Smooth muscle cell (in vitro differentiated cells): Measurements from ENCODE around the gene KMO. TPM values are rescaled to one million over a fixed set of nuclear protein-coding genes. Genes with fewer than 3 reads are reported as not detected.

ENCODE experiments used
- DNase-seq: peaks from one replicate; lab custom pipeline; 2025; ENCODE audit not compliant: unreplicated experiment; lab: John Stamatoyannopoulos, UW
- H2AFZ ChIP-seq: fragments of 200-600 bp; sonication (generic); 2 replicates; pipeline ENCODE4 v1.6.0; 2016; ENCODE audit warnings: antibody characterized with exemption, low read depth, mild to moderate bottlenecking
- H3F3A ChIP-seq: fragments of 200-600 bp; sonication (generic); 2 replicates; pipeline ENCODE4 v1.6.0; 2017; ENCODE audit warnings: antibody characterized with exemption, low read depth
- H3K27ac ChIP-seq: fragments of 200-600 bp; sonication (generic); 2 replicates; pipeline ENCODE4 v1.5.1; 2016; ENCODE audit warnings: low read depth, mild to moderate bottlenecking
- H3K27me3 ChIP-seq: fragments of 200-600 bp; sonication (generic); 2 replicates; pipeline ENCODE4 v1.6.1; 2016; ENCODE audit warnings: low read depth, mild to moderate bottlenecking
- H3K36me3 ChIP-seq: fragments of 200-600 bp; sonication (generic); 2 replicates; pipeline ENCODE4 v1.5.1; 2016; ENCODE audit warnings: low read depth
- H3K4me1 ChIP-seq: fragments of 200-600 bp; sonication (generic); 2 replicates; pipeline ENCODE4 v1.5.1; 2016; ENCODE audit warnings: low read depth
- H3K4me2 ChIP-seq: fragments of 200-600 bp; sonication (generic); 2 replicates; pipeline ENCODE4 v1.6.0; 2016; ENCODE audit warnings: mild to moderate bottlenecking
- H3K4me3 ChIP-seq: fragments of 200-600 bp; sonication (generic); 2 replicates; pipeline ENCODE4 v1.5.1; 2016; ENCODE audit warnings: mild to moderate bottlenecking
- H3K79me2 ChIP-seq: fragments of 200-600 bp; sonication (generic); 2 replicates; pipeline ENCODE4 v1.6.0; 2016; ENCODE audit warnings: low read depth, mild to moderate bottlenecking
- H3K9ac ChIP-seq: fragments of 200-600 bp; sonication (generic); 2 replicates; pipeline ENCODE4 v1.6.0; 2016; ENCODE audit warnings: low read depth
- H3K9me3 ChIP-seq: fragments of 200-600 bp; sonication (generic); replicated peaks from 2 replicates; pipeline ENCODE4 v1.5.1; 2016; ENCODE audit warnings: low read depth
- H4K20me1 ChIP-seq: fragments of 200-600 bp; sonication (generic); 2 replicates; pipeline ENCODE4 v1.6.0; 2016; ENCODE audit warnings: low read depth
- WGBS: methylation state at CpG from one replicate; pipeline ENCODE4 v1.1.7; 2016; ENCODE audit warnings: low lambda C conversion rate; 5-methylcytosine and 5-hydroxymethylcytosine counted together
- polyA plus RNA-seq: library from polyadenylated mRNA; unstranded; fragments of >200 nt; fragmentation: Nextera tagmentation; extraction: Ambion mirVana; gene quantifications from 2 replicates; pipeline ENCODE4 v1.2.1, GENCODE V29; 2016
- total RNA-seq: library from RNA; depleted of rRNA; stranded (reverse); fragments of >200 nt; gene quantifications from 2 replicates; pipeline ENCODE4 v1.2.3, GENCODE V29; 2014
- TF ChIP-seq, protein P1 (sequence below): fragments of 200-600 bp; sonication (generic); IDR thresholded peaks from 2 replicates; pipeline ENCODE4 v1.5.1; 2017; ENCODE audit warnings: borderline replicate concordance, mild to moderate bottlenecking, antibody characterized with exemption; ENCODE audit not compliant: insufficient read depth, poor library complexity, severe bottlenecking

Gene KMO
- total and polyA plus RNA-seq, 2 experiments from 2014 or later, result 0.09 TPM

DNA sequence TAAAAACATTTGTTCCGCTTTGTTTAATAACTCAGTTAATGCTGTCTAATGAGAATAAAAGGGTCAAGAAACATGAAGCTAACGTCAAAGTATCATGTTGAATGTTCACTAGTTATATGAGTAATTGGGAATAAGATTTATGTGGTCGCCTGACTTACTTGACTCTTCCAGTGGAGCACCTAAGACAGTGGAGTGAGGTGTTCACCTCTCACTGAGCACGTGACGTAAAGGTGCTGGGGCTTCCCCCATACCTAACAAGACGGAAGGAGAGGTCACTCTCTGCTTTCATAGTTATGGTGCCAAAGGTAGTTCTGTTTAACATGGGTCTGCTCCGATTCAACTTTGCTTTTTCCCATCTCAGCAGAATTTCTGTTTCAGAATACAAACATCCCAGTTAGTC is 686 bp downstream of the KMO start:
- H2AFZ ChIP-seq, result no peak overlapping the region
- H3K27ac ChIP-seq, result no peak overlapping the region
- no peaks in the 10 kb centered on the region for H3K36me3 ChIP-seq
- 89% methylated on average over 7 of the region's 7 CpGs for WGBS
- H3K27me3 ChIP-seq, result no peaks in the 10 kb centered on the region
- H3K4me1 ChIP-seq, result no peaks in the 10 kb centered on the region
- DNase-seq, result no peak
- no peak overlapping the region for H3K4me3 ChIP-seq
- H3K9ac ChIP-seq, result no peak overlapping the region
- H3K79me2 ChIP-seq, result no peaks in the 10 kb centered on the region
- TF ChIP-seq, protein P1, sequence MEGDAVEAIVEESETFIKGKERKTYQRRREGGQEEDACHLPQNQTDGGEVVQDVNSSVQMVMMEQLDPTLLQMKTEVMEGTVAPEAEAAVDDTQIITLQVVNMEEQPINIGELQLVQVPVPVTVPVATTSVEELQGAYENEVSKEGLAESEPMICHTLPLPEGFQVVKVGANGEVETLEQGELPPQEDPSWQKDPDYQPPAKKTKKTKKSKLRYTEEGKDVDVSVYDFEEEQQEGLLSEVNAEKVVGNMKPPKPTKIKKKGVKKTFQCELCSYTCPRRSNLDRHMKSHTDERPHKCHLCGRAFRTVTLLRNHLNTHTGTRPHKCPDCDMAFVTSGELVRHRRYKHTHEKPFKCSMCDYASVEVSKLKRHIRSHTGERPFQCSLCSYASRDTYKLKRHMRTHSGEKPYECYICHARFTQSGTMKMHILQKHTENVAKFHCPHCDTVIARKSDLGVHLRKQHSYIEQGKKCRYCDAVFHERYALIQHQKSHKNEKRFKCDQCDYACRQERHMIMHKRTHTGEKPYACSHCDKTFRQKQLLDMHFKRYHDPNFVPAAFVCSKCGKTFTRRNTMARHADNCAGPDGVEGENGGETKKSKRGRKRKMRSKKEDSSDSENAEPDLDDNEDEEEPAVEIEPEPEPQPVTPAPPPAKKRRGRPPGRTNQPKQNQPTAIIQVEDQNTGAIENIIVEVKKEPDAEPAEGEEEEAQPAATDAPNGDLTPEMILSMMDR, result no peak
- no peaks in the 10 kb centered on the region for H4K20me1 ChIP-seq
- no peak overlapping the region for H3K4me2 ChIP-seq
- no peaks in the 10 kb centered on the region for H3K9me3 ChIP-seq
- no peaks in the 10 kb centered on the region for H3F3A ChIP-seq

DNA sequence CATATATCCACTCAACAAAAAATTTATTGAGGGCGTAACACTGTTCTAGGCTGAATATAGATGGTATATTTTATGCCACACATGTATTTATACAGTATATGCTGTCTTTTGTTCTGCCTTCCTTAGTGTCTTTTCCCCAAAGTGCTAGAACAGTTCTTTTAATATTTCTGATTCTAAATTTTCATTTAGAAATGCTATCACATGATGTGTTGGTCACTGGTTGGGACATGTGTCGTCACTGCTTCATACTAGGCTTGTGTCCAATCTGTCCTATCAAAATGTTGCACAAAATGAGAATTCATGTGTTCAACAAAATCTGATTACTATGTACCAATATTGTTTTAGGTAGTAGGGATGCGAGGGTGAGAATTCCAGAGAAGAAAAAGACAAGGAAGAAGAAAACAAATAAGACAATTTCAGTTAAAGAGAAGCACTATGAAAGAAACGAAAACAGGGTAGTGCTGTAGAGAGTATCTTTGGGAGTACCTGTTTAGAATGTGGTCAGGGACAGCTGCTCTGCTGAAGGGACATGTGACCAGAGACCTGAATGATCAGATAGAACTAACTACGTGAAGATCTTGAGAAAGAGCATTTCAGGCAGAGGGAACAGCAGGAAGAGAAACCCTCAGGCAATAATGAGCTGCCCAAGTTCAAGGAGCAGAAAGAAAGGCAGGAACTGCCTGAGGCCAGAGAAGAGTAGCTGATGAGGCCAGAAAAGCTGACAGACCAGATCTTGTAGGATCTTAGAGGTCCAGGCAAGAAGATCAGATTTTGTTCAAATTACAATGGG is 1.3 kb downstream of the KMO start:
- Histone ChIP-seq H2AFZ (peak overlapping the region; percentile 15), H3K79me2 (no peaks in the 10 kb centered on the region), H3K36me3 (no peaks in the 10 kb centered on the region), H3K4me3 (no peak overlapping the region), H3K9me3 (no peaks in the 10 kb centered on the region), H3K4me2 (no peak overlapping the region), H3K27me3 (no peaks in the 10 kb centered on the region), H3K9ac (no peak overlapping the region), H4K20me1 (no peaks in the 10 kb centered on the region), H3K4me1 (no peaks in the 10 kb centered on the region), H3K27ac (no peak overlapping the region), H3F3A (no peaks in the 10 kb centered on the region)
- TF ChIP-seq, protein P1, result no peak
- 76% methylated on average over 5 of the region's 5 CpGs for WGBS
- no peak for DNase-seq

DNA sequence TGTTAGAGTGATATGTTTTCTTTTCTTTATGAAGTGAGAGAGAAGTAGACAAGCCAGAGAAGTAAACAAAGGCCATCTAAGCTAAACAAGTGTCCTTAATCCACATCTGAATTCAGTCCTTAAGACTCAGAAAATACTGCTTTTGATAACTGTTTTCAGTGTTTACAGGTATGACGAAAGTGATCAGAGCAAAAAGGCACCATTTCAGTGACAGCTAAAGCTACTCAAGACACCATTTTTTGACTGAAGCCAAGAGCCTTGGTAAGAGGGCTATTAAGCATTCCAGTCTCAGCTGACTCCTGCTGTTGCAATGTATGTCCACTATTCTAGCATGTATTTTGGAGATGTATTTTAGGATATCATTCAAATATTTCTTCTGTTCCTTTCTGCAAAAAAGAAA is 4.1 kb downstream of the KMO start:
- H4K20me1 ChIP-seq, result no peaks in the 10 kb centered on the region
- DNase-seq, result no peak
- no peak overlapping the region for H3K27ac ChIP-seq
- WGBS, result 96% methylated on average over 1 of the region's 1 CpG
- no peaks in the 10 kb centered on the region for H3K79me2 ChIP-seq
- no peak overlapping the region for H3K4me2 ChIP-seq
- TF ChIP-seq, protein P1, result no peak
- H3K36me3 ChIP-seq, result no peaks in the 10 kb centered on the region
- H3K27me3 ChIP-seq, result no peaks in the 10 kb centered on the region
- no peak overlapping the region for H3K4me3 ChIP-seq
- H3K4me1 ChIP-seq, result no peaks in the 10 kb centered on the region
- no peak overlapping the region for H3K9ac ChIP-seq
- no peaks in the 10 kb centered on the region for H3F3A ChIP-seq
- no peak overlapping the region for H2AFZ ChIP-seq
- H3K9me3 ChIP-seq, result no peaks in the 10 kb centered on the region

DNA sequence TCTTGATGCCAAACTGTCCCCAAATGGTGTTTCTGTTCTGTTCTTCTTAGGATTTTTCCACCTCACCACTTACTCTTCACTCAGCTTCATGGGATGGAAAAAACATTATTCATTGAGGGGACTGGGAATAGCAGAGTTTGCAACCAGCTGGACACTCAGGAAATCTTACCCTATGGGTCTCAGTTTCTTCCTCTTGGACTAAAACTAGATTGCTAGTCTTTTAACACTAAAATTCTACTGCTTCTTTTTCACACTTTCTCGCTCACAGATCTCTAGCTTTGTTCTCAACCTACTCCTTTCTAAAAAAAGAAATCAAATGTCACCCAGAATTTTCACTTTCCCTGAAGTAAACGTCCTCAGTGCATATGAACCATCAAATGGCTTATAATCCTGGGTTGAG is 4.8 kb downstream of the KMO start:
- Histone ChIP-seq H3K4me2 (no peak overlapping the region), H2AFZ (no peak overlapping the region), H3K27me3 (no peaks in the 10 kb centered on the region), H3K79me2 (no peaks in the 10 kb centered on the region), H3F3A (no peaks in the 10 kb centered on the region), H3K9me3 (no peaks in the 10 kb centered on the region), H3K36me3 (no peaks in the 10 kb centered on the region), H3K4me1 (no peaks in the 10 kb centered on the region), H4K20me1 (no peaks in the 10 kb centered on the region), H3K9ac (no peak overlapping the region), H3K4me3 (no peak overlapping the region), H3K27ac (no peak overlapping the region)
- WGBS, result 92% methylated on average over 2 of the region's 2 CpGs
- DNase-seq, result no peak
- TF ChIP-seq, protein P1, result no peak
